Measurements from ENCODE around the gene FGFR2. TPM values are rescaled to one million over a fixed set of nuclear protein-coding genes. Genes with fewer than 3 reads are reported as not detected.

The FGFR2 gene
- total RNA-seq, 1 experiment from 2014 or later, result 19.7 TPM

DNA sequence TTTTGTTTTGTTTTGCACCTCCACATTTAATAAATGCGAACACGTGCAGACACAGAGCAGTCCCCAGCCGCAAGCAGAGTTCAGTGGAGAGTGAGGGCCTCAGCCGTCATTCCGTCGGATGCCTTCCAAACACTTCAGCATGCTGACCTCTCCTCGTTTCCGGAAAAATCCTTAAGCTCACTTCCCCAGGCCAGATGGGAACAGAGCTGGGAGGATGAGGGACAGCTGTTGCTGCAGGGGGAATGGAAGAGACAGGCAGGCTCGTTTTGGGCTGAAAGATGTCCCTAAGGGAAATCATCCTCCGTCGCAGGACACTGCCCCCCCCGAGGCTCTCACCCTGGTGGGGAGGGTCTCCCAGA, 17.2 kb upstream of the FGFR2 start:
- CTCF ChIA-PET, result interaction anchor here (0.6 kb wide), 1 partner anchor 15 kb away, joined by 3 read pairs; no protein-coding TSS in a partner anchor
- intact Hi-C loops (cut with micrococcal nuclease), result no loop called here
- no peak for DNase-seq (ENCODE audit: low read depth, low spot score)

More for the DNA sequence above, 17.2 kb upstream of the FGFR2 start:
- no peaks in the 10 kb centered on the region for H3K36me3 ChIP-seq (ENCODE audit: control insufficient read depth in 1 of 2, insufficient read depth in 2 of 2, low read length in 2 of 2)
- H3K4me3 ChIP-seq (replicated peaks in 1 of 2; ENCODE audit: low read depth in 1 of 2, low read length in 2 of 2), result no peak overlapping the region
- no peak overlapping the region for H3K27ac ChIP-seq (ENCODE audit: low read depth, low read length)
- POLR2A ChIA-PET, result no interaction called here
- H3K27me3 ChIP-seq (ENCODE audit: insufficient read depth, low read length), result no peaks in the 10 kb centered on the region
- no peak overlapping the region for H2AFZ ChIP-seq (ENCODE audit: low read depth, low read length, poor library complexity, severe bottlenecking)
- RAD21 ChIA-PET (ENCODE audit: low non-redundant PET in 1 of 2, low total read pairs in 2 of 2, uncharacterized antibody in 2 of 2, unreplicated experiment in 2 of 2), result no interaction called here
- no peaks in the 10 kb centered on the region for H3K9me2 ChIP-seq (ENCODE audit: insufficient read depth)
- no TSS peak for BruUV-seq (replicated peaks)
- H3K4me1 ChIP-seq (ENCODE audit: control insufficient read depth in 1 of 2, insufficient read depth in 2 of 2, low read length in 2 of 2), result peaks cover 5 to 6% of the 10 kb centered on the region in 2 experiments; a peak in 3 of 4 replicates
- ATAC-seq, result no peak
- H4K20me1 ChIP-seq (ENCODE audit: insufficient read depth), result no peaks in the 10 kb centered on the region
- H3K9ac ChIP-seq (ENCODE audit: low read length), result no peak overlapping the region
- no peaks in the 10 kb centered on the region for H3K9me3 ChIP-seq (ENCODE audit: control insufficient read depth in 1 of 2, insufficient read depth in 1 of 2, low read depth in 1 of 2, low read length in 2 of 2)
- H3K4me2 ChIP-seq (ENCODE audit: low read length), result no peak overlapping the region
- no peaks in the 10 kb centered on the region for H3K79me2 ChIP-seq (ENCODE audit: insufficient read depth, low read length)
- TF ChIP-seq, protein P1, sequence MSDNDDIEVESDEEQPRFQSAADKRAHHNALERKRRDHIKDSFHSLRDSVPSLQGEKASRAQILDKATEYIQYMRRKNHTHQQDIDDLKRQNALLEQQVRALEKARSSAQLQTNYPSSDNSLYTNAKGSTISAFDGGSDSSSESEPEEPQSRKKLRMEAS (IDR thresholded peaks at IDR 0.05), result no peak
- TF ChIP-seq ZFX (IDR thresholded peaks at IDR 0.05) (no peak), POLR2AphosphoS5 (IDR thresholded peaks at IDR 0.05; ENCODE audit: low read depth, low read length) (no peak), YY1 (IDR thresholded peaks at IDR 0.05; ENCODE audit: extremely low read depth, insufficient replicate concordance, low read depth, low read length) (no peak), SRF (IDR thresholded peaks at IDR 0.05; ENCODE audit: low read depth) (no peak), RAD21 (IDR thresholded peaks at IDR 0.05; ENCODE audit: low read depth) (no peak), SIN3A (IDR thresholded peaks at IDR 0.05; ENCODE audit: low read depth) (no peak), EGR1 (IDR thresholded peaks at IDR 0.05; ENCODE audit: low read depth) (no peak), EZH2 (IDR thresholded peaks at IDR 0.05) (no peak), CEBPB (IDR thresholded peaks at IDR 0.05; ENCODE audit: low read depth) (no peak), ELF1 (IDR thresholded peaks at IDR 0.05; ENCODE audit: borderline replicate concordance, low read depth) (no peak), EZH2phosphoT487 (IDR thresholded peaks at IDR 0.05; ENCODE audit: borderline replicate concordance) (no peak), POLR2A (IDR thresholded peaks at IDR 0.05; ENCODE audit: borderline replicate concordance, extremely low read depth, insufficient read depth, insufficient read length) (no peak), ZNF274 (IDR thresholded peaks at IDR 0.05; ENCODE audit: low read depth, low read length) (no peak), JUND (IDR thresholded peaks at IDR 0.05) (no peak), TCF7L2 (IDR thresholded peaks at IDR 0.05; ENCODE audit: borderline replicate concordance, extremely low read depth, insufficient read depth, insufficient read length) (no peak)
- TF ChIP-seq, protein P2, sequence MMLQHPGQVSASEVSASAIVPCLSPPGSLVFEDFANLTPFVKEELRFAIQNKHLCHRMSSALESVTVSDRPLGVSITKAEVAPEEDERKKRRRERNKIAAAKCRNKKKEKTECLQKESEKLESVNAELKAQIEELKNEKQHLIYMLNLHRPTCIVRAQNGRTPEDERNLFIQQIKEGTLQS (IDR thresholded peaks at IDR 0.05), result no peak
- TF ChIP-seq, protein P3, sequence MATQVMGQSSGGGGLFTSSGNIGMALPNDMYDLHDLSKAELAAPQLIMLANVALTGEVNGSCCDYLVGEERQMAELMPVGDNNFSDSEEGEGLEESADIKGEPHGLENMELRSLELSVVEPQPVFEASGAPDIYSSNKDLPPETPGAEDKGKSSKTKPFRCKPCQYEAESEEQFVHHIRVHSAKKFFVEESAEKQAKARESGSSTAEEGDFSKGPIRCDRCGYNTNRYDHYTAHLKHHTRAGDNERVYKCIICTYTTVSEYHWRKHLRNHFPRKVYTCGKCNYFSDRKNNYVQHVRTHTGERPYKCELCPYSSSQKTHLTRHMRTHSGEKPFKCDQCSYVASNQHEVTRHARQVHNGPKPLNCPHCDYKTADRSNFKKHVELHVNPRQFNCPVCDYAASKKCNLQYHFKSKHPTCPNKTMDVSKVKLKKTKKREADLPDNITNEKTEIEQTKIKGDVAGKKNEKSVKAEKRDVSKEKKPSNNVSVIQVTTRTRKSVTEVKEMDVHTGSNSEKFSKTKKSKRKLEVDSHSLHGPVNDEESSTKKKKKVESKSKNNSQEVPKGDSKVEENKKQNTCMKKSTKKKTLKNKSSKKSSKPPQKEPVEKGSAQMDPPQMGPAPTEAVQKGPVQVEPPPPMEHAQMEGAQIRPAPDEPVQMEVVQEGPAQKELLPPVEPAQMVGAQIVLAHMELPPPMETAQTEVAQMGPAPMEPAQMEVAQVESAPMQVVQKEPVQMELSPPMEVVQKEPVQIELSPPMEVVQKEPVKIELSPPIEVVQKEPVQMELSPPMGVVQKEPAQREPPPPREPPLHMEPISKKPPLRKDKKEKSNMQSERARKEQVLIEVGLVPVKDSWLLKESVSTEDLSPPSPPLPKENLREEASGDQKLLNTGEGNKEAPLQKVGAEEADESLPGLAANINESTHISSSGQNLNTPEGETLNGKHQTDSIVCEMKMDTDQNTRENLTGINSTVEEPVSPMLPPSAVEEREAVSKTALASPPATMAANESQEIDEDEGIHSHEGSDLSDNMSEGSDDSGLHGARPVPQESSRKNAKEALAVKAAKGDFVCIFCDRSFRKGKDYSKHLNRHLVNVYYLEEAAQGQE (IDR thresholded peaks at IDR 0.05; ENCODE audit: low read depth), result no peak
- TF ChIP-seq, protein P4, sequence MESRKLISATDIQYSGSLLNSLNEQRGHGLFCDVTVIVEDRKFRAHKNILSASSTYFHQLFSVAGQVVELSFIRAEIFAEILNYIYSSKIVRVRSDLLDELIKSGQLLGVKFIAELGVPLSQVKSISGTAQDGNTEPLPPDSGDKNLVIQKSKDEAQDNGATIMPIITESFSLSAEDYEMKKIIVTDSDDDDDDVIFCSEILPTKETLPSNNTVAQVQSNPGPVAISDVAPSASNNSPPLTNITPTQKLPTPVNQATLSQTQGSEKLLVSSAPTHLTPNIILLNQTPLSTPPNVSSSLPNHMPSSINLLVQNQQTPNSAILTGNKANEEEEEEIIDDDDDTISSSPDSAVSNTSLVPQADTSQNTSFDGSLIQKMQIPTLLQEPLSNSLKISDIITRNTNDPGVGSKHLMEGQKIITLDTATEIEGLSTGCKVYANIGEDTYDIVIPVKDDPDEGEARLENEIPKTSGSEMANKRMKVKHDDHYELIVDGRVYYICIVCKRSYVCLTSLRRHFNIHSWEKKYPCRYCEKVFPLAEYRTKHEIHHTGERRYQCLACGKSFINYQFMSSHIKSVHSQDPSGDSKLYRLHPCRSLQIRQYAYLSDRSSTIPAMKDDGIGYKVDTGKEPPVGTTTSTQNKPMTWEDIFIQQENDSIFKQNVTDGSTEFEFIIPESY (IDR thresholded peaks at IDR 0.05; ENCODE audit: extremely low read depth, insufficient replicate concordance, low read length), result no peak
- TF ChIP-seq, protein P5, sequence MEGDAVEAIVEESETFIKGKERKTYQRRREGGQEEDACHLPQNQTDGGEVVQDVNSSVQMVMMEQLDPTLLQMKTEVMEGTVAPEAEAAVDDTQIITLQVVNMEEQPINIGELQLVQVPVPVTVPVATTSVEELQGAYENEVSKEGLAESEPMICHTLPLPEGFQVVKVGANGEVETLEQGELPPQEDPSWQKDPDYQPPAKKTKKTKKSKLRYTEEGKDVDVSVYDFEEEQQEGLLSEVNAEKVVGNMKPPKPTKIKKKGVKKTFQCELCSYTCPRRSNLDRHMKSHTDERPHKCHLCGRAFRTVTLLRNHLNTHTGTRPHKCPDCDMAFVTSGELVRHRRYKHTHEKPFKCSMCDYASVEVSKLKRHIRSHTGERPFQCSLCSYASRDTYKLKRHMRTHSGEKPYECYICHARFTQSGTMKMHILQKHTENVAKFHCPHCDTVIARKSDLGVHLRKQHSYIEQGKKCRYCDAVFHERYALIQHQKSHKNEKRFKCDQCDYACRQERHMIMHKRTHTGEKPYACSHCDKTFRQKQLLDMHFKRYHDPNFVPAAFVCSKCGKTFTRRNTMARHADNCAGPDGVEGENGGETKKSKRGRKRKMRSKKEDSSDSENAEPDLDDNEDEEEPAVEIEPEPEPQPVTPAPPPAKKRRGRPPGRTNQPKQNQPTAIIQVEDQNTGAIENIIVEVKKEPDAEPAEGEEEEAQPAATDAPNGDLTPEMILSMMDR (IDR thresholded peaks at IDR 0.05 in 2 of 3, conservative IDR thresholded peaks at IDR 0.05 in 1 of 3; ENCODE audit: borderline replicate concordance in 1 of 3, insufficient read depth in 1 of 3, low read depth in 2 of 3, low read length in 2 of 3), result no peak
